ENCODE data around the gene NKD1. TPM values are rescaled to one million over a fixed set of nuclear protein-coding genes. Genes with fewer than 3 reads are reported as not detected.
A peak's percentile ranks its signal among the peaks of the same experiment; 100 is the strongest.

NKD1 gene
- total RNA-seq, 1 donor from 2014 or later: 31.3 TPM

DNA sequence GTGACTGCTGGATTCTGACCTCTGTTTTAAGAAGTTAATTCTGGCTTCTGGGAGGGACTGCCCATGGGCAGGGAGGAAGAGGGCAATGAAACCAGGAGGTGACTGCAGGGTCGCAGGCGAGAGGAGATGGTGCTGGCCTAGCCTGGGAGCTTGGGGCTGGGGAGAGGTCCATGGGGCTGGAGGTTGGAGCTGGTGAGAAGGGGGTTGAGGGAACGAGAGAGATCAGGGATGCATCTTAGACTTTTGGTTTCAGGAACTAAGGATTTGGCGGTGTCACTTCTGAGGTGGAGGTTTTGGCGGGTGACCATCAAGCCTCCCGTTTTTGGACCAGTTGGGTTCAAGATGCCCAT is 64.6 kb downstream of the NKD1 start:
- Mint-ChIP-seq H3K36me3 (ENCODE audit: unreplicated experiment) (peaks cover 5% of the 10 kb centered on the region), H3K27ac (ENCODE audit: unreplicated experiment) (peak overlapping the region; percentile 83), H3K4me1 (ENCODE audit: low read depth, unreplicated experiment) (peaks cover 58% of the 10 kb centered on the region), H3K27me3 (ENCODE audit: unreplicated experiment) (peaks cover 3% of the 10 kb centered on the region), H3K4me3 (ENCODE audit: unreplicated experiment) (peak overlapping the region; percentile 69), H3K9me3 (ENCODE audit: unreplicated experiment) (peaks cover 10% of the 10 kb centered on the region)
- no peak for DNase-seq
- no peak for TF ChIP-seq CTCF (IDR thresholded peaks at IDR 0.05; ENCODE audit: partially characterized antibody, unreplicated experiment)

DNA sequence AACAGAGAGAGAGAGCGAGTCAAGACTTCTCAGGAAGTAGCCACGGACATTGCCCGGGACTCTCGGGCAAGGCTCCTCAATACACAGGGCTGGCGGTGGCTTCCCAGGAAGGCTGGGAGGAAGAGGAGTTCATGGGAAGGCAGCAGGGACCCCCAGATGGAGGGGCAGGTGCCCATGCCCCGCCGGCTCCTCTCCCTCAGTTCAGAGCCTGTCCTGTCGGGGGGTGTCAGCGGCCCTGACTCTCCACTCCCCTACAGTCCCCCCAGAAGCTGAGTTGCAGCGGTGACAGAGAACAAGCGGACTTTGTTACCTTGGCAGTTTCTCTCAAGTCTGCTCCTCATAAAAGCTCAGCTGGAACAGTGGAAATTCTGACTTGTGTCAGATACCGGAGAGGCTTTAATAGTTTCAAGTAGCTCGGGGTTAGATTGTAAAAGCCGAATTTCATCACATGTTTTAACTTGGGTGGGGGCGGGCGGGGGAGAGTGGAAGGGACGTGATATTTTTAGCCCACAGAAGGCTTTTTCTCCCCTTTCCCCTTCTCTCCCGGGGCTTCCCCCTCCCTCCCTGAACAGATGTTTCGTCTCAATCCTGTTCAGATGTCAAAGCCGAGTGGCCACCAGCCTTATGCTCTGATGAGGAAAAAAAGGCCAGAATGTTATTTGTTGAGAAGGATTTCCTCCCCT is 65.2 kb downstream of the NKD1 start:
- Mint-ChIP-seq H3K36me3 (ENCODE audit: unreplicated experiment) (peaks cover 5% of the 10 kb centered on the region), H3K4me3 (ENCODE audit: unreplicated experiment) (peak overlapping the region; percentile 76), H3K9me3 (ENCODE audit: unreplicated experiment) (peaks cover 10% of the 10 kb centered on the region), H3K27me3 (ENCODE audit: unreplicated experiment) (peaks cover 3% of the 10 kb centered on the region), H3K4me1 (ENCODE audit: low read depth, unreplicated experiment) (peaks cover 58% of the 10 kb centered on the region), H3K27ac (ENCODE audit: unreplicated experiment) (peak overlapping the region; percentile 83)
- DNase-seq: no peak
- no peak for TF ChIP-seq CTCF (IDR thresholded peaks at IDR 0.05; ENCODE audit: partially characterized antibody, unreplicated experiment)

DNA sequence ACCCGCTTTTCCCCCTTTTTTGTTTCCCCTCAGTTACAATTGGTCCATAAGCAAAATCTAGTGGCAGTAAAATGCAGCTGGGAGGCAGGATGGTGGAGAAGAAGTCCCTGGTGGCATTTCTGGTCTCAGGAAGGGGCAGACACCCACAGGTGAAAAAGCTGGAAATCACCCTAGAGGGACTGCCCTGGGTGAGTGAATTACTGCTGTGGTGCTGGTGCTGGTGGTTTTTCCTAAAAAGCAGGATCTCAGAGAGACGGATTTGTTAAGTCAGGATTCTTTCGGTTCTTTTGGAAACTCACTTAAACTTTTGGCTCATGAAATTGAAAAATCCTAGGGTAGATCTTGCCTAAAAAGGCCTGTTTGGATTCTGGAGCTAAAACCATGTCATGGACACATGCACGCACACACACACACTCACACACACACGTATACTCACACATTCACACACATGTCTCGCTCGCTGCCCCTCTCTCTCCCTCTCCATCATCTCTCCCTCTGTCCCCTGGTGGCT is 65.8 kb downstream of the NKD1 start:
- peak overlapping the region; percentile 76 for H3K4me3 Mint-ChIP-seq (ENCODE audit: unreplicated experiment)
- no peak for DNase-seq
- peaks cover 10% of the 10 kb centered on the region for H3K9me3 Mint-ChIP-seq (ENCODE audit: unreplicated experiment)
- peaks cover 3% of the 10 kb centered on the region for H3K27me3 Mint-ChIP-seq (ENCODE audit: unreplicated experiment)
- peaks cover 5% of the 10 kb centered on the region for H3K36me3 Mint-ChIP-seq (ENCODE audit: unreplicated experiment)
- peaks cover 57% of the 10 kb centered on the region for H3K4me1 Mint-ChIP-seq (ENCODE audit: low read depth, unreplicated experiment)
- H3K27ac Mint-ChIP-seq (ENCODE audit: unreplicated experiment): peak overlapping the region; percentile 80
- no peak for TF ChIP-seq CTCF (IDR thresholded peaks at IDR 0.05; ENCODE audit: partially characterized antibody, unreplicated experiment)

DNA sequence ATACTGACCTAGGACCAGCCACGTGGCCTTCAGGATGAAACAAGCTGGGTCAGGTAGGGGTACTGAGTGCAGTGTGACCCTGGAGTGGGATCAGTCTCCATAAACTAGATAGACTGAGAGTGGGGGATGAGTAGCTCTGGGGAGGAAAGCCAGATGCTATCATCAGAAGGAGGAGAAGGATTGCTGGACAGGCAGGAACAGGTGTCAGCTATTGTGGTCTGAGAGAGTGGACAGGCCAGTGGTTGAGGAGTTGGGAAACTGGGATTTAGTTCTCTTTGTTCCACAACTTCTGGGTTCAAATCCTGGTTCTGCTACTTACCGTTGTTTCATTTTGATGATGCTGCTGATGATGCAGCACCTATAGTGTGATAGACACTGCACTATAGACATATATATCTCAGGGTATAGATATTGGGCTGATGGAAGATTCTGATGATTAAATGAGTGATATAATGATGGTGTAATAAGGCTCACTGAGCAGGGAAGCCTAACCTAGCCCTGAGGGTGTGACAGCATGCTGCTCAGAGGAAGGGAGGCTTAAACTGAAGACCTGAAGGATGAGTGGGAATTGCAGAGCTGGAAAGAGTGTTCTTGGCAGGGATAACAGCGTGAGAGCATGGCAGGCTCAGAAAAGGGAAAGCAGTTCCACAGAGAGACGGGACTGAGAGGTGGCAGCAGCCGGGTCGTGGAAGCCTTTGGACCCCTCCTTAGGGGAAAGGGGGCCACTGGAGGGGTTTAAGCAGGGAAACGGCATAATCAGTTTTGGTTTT is 66.9 kb downstream of the NKD1 start:
- peak overlapping the region; percentile 80 for H3K27ac Mint-ChIP-seq (ENCODE audit: unreplicated experiment)
- DNase-seq: no peak
- H3K9me3 Mint-ChIP-seq (ENCODE audit: unreplicated experiment): peaks cover 10% of the 10 kb centered on the region
- H3K27me3 Mint-ChIP-seq (ENCODE audit: unreplicated experiment): peaks cover 3% of the 10 kb centered on the region
- no peak for TF ChIP-seq CTCF (IDR thresholded peaks at IDR 0.05; ENCODE audit: partially characterized antibody, unreplicated experiment)
- peak overlapping the region; percentile 12 for H3K4me3 Mint-ChIP-seq (ENCODE audit: unreplicated experiment)
- peaks cover 51% of the 10 kb centered on the region for H3K4me1 Mint-ChIP-seq (ENCODE audit: low read depth, unreplicated experiment)
- peaks cover 5% of the 10 kb centered on the region for H3K36me3 Mint-ChIP-seq (ENCODE audit: unreplicated experiment)

- peak overlapping the region; percentile 8 for H3K27ac Mint-ChIP-seq (ENCODE audit: unreplicated experiment)
- peaks cover 10% of the 10 kb centered on the region for H3K9me3 Mint-ChIP-seq (ENCODE audit: unreplicated experiment)
- no peak overlapping the region for H3K4me3 Mint-ChIP-seq (ENCODE audit: unreplicated experiment)
- H3K27me3 Mint-ChIP-seq (ENCODE audit: unreplicated experiment): peaks cover 6% of the 10 kb centered on the region
- H3K36me3 Mint-ChIP-seq (ENCODE audit: unreplicated experiment): peaks cover 5% of the 10 kb centered on the region
- no peak for DNase-seq
- TF ChIP-seq CTCF (IDR thresholded peaks at IDR 0.05; ENCODE audit: partially characterized antibody, unreplicated experiment): no peak
- H3K4me1 Mint-ChIP-seq (ENCODE audit: low read depth, unreplicated experiment): peaks cover 47% of the 10 kb centered on the region
These were observed 67.7 kb downstream of the NKD1 start for GRCh38 chr16:50615891-50616290.
